GM12875 (cell line): ENCODE measurements around the gene DSCAM.
"Not testable (repeated sequence)": the region's sequence is repeated elsewhere in the genome, so short reads cannot be mapped to it uniquely, and the experiment has no call there.

Experiments
- H3K4me3 ChIP-seq: one replicate; pipeline ENCODE4 v1.5.1; 2011; ENCODE audit warnings: low read depth, low read length, control low read depth
- TF ChIP-seq, protein P1 (sequence below): IDR thresholded peaks from 2 replicates; pipeline ENCODE4 v1.5.1; 2011; ENCODE audit warnings: low read depth, mild to moderate bottlenecking, control low read depth, inconsistent platforms, low read length, moderate library complexity, borderline replicate concordance; ENCODE audit not compliant: insufficient read depth

The DSCAM gene

DNA sequence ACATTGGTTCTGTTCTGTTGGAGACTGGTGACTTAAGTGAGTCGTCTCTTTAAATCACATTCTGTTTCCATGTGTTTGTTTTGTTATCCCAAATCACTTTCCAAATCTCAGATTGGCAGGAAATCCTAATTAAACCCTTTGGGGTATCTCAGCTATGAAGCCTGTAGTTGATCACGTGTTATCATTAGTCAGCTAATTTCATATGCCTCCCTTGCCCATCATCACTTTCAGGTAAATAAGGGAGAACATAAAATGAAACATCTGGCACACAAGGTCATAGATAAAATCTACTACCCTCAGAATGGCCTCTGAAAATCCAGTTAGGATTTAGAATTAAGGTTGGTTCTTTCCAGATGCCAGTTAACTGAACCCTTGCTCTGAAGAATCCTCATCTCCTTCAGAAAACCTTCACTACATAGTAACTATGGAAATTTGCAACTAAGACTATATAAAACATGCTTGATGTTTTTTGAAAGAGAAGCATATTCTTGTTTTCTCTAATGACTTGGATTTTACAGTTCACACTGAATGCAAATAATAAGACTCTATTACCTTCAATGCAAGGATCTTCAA lies 401.5 kb downstream of the DSCAM start:
- TF ChIP-seq, protein P1, sequence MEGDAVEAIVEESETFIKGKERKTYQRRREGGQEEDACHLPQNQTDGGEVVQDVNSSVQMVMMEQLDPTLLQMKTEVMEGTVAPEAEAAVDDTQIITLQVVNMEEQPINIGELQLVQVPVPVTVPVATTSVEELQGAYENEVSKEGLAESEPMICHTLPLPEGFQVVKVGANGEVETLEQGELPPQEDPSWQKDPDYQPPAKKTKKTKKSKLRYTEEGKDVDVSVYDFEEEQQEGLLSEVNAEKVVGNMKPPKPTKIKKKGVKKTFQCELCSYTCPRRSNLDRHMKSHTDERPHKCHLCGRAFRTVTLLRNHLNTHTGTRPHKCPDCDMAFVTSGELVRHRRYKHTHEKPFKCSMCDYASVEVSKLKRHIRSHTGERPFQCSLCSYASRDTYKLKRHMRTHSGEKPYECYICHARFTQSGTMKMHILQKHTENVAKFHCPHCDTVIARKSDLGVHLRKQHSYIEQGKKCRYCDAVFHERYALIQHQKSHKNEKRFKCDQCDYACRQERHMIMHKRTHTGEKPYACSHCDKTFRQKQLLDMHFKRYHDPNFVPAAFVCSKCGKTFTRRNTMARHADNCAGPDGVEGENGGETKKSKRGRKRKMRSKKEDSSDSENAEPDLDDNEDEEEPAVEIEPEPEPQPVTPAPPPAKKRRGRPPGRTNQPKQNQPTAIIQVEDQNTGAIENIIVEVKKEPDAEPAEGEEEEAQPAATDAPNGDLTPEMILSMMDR: no peak
- H3K4me3 ChIP-seq: no peak overlapping the region

DNA sequence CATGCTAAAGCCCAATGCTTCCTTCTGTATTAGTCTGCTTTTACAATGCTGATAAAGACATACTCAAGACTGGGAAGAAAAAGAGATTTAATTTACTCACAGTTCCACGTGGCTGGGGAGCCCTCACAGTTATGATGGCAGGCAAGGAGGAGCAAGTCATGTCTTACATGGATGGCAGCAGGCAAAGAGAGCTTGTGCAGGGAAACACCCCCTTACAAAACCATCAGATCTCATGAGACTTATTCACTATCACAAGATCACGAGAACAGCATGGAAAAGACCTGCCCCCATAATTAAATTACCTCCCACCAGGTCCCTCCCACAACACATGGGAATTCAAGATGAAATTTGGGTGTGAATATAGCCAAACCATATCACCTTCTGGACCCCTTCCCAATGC lies 407.4 kb downstream of the DSCAM start:
- not testable (repeated sequence) for H3K4me3 ChIP-seq

DNA sequence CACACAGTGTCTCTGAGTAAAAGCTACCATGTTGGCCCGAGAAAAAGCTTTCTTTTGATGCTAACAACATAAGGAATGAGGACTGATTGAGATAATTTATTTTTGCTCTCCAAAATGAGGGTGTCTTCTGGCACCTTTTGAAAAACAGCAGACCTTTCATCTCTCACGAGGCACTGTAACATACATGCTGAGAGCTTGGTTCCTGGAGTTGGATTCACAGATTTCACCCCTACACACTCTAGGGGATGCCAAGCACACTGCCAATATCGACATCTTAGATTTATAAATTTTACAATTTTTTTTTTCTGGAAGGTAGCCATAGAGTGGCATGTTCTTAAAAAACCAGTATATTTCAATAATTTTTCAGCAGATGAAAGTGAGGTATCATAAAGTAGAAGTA lies 408.3 kb downstream of the DSCAM start:
- H3K4me3 ChIP-seq: no peak overlapping the region
- TF ChIP-seq, protein P1: no peak

DNA sequence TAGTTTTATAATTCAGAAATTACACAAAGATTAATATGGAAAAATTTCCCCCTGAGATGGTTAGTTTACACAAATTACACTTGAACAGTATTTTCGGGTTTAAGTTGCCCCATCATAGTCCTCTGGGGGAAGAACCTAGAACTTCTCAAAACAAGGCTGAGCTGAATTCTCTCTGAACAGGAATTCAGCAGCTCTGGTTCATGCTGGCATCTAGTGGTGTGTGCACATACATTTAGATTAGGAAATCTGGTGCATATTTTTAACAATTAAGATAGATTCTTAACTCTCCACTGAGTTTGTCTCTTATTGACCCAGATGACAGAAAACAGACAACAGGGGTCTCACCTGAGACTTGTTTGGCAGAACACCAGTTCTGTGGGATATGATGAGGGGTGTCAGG lies 410.7 kb downstream of the DSCAM start:
- TF ChIP-seq, protein P1: no peak
- H3K4me3 ChIP-seq: no peak overlapping the region

DNA sequence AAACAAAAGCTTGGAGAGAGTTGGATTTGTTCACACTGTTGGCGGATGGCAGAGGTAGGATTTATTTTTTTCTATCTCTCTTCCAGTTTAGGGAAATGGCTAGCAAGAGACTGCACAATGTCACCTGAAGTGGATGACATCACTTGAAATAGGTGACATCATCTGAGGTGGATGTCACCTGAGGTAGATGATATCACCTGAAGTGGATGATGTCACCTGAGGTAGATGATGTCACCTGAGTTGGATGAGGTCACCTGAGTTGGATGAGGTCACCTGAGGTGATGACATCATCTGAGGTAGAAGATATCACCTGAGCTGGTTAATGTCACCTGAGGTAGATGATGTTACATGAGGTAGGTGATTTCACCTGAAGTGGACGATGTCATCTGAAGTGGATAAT lies 413.4 kb downstream of the DSCAM start:
- TF ChIP-seq, protein P1: no peak
- no peak overlapping the region for H3K4me3 ChIP-seq

DNA sequence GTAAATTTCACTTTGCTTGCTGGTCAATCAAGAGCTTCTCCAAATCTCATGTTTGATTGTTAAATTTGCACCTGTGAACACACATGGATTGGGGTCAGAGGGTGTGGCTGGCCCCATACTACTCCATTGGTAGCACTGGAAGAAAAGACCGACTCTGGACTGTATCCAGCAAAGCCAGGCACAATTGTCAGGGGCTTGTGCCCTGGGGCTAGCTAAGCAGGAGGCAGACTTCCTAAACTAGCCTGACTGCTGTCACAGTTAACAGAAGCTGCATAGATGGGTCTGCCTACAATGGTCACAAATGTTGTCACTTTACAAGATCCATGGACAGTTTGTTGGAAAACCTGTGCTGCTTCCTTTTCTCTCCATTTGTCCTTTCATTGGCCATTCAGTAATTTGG lies 421.0 kb downstream of the DSCAM start:
- TF ChIP-seq, protein P1: no peak
- no peak overlapping the region for H3K4me3 ChIP-seq

DNA sequence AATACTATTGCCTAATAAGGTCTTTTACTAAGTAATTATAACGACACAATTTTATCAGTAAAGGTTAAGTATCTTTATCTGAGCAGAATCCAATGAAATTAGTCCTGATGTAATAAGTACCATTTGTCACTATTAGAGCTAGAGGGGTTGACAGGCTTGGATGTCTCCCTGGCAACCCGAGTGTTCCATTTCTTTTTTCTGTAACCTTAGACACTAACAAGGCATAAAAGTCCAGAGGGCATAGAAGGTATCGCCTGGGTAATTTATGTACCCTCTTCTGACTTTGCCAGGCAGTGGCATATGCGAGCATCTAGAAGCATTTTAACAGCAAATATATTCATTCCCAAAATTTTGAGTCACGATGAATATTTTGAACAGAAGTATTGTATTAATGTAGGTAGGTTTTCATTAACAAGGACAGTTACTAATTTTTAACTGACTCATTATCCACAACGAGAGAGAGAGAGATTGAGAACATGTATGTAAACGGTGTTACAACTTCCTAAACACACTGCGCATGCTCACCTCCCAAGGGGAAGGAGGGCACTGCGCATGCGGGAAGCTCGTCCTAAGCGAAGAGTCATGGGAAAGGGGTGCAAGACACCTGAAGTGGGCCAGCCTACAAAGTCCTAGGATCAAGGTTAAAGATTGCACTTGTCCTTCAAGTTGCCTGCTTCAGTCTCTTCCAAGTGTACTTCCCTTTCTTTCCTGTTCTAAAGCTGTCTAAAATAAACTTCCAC lies 423.9 kb downstream of the DSCAM start:
- TF ChIP-seq, protein P1: no peak
- no peak overlapping the region for H3K4me3 ChIP-seq
